HS-27A (cell line): Measurements from ENCODE around the gene CANT1.

Experiments
- DNase-seq: peaks from one replicate; pipeline ENCODE4 v3.0.0-alpha.2; 2012; ENCODE audit warnings: low read depth, missing footprints

The CANT1 gene

DNA sequence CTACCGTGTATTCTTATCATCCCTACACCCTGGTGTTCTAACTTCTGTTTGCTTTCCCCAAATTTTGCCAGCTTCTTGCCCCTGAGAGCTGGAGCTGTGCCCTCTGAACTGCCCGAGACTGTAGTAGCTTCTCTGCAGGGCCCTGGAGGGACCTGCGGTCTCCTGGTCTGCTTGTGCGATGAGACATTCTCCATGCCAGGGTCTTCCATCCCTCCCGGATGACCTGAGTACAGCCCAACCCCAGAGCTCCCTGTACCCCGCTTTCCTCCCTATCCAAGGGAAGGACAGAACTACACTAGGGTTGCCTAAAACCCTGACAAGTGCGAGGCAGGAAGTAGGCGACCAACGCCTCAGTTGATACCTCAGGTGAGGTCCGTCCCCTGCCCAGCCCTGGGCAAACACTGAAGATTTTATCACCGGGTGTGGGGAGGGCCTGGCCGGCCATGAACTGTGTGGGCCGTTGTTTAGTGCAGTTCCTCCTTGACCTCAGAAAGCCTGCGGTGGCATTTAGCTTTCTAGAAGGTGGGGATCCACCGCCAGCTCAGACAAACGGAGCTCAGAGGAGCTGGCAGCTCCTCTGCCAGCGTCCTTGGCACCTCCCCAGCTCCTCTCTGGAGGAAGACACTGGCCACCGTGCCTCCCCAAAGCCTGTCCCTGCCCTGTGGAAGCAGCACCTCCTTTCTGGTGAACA lies 13.7 kb downstream of the CANT1 start:
- DNase-seq, result no peak

DNA sequence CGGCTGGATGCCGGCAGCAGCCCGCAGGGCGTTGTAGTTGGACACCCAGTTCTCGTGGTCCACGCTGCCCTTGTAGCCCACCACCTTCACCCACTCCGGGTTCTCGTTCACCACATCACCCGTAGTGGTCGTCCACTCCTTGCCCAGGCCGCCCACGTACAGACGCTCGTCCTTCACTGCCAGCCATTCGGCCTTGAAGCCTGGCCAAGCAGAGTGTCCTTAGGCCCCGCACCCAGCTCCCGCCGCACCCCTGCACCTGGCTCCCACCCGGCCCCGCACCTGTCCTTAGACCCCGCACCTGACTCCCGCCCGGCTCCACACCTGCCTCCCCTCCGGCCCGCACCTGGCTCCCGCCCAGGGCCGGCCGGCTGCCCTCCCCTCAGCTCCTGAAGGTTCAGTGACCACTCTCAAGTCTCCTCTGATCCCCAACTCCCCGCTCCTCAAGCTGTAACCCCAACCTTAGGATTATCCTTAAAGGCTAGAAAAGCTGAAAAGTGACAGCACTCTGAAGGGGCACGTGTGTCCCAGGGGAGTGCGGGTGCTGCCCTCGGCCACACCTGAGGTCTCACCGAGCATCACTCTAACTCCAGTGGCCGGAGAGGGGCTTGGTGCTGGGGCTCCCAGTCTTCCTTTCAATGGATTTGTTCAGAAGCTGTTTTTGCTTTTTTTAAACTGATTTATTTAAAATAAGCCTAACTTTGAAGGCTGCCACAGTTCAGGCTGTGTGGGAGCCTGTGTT lies 14.4 kb downstream of the CANT1 start:
- no peak for DNase-seq

- DNase-seq, result no peak
Measured at GRCh38 chr17:78993981-78994671, 15.4 kb downstream of the CANT1 start.

DNA sequence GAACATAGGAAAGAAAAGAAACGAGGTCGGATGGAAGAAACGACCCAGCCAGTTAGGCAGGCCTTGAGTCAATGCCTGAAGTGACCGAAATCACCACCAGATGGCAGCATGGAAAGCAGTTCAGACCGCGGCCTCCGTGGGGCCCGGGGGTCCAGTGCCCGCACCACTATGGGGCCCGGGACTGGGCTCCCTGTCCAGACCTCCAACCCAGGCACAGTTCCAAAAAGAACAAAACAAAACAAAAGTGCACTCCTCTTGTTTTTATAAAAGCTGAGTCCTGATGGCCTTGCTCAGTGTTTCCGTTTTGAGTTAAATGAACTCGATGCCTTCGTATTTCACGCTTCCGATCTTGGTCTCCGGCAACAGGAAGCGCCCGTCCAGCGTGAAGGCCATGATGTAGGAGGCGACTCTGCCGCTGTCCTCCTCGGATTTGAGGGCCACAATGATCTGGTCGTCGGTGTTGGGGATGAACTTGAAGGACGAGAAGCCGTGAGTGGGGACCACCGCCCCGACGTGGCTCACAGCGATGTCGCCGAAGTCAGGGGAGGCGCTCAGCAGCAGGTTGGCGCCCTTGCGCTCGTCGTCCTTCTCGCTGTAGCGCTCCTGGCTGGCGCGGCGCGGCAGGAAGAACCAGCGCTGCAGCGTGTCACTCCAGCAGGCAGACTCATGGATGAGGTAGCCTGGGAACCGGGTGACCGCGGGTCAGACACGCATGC lies 16.2 kb downstream of the CANT1 start:
- DNase-seq, result no peak

GRCh38 chr17:78992542-78993212 lies 16.9 kb downstream of the CANT1 start:
- DNase-seq, result no peak

DNA sequence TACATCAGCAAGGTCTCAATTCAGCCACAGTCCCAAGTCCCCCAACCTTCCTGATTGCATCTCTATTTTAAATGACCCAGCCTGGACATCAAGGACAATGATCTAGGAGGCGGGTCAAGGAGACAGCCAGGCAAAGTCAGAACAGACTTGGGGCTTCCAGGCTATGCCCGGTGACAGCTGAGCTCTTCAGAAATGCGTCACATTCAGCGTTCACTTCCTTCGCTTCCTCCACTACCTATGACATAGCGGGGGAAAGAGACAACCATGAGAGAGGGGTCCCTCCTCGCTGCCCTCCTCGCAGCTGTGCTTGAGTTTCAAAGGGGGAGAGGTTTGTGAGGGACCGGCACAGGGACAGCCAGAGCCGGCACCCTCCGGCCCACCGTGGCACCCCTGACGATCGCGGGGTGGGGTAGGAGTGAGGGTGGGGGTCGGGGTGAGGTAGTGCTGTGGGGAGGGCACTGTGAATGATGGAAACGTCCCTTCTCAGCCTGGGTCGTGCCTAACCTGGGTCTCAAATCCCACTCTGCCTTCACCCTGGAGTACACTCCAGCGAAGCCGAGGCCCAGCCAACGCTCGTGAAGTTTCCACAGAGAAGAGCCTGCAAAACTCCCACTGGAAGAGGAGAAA lies 17.5 kb downstream of the CANT1 start:
- no peak for DNase-seq

DNA sequence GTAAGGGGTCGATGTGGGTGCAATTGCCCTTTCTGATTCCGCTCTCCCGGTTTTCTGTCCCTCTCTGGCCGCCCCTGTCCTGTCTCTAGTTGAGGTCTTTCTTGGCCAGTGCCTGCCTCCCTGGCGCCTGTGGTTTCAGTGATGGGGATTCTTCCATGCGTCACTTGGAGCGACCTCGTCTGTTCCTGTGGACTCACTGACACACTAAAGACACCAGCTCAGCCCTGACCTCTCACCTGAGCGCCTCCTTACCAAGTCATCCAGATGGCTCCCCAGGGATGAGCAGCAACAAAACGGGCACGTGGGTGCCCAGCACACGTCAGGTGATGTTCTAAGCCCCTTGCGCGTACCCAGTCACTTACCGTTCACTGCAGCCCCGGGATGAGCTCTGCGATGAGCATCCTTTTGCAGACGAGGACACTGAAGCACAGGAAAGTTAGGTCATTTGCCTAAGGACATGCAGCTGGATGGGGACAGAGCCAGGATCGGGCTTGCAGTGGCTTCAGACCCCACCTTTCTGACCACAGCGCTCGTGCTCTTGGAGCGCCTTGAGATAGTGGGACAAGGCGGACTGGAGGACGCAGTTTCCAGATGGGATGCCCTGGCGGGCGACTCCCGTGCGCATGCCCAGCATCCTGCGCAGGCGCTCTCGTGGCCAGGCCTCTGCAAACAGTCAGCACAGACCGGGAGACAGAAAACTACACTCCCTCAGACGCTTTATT lies 18.4 kb downstream of the CANT1 start:
- DNase-seq, result no peak

- no peak for DNase-seq
Measured at GRCh38 chr17:78990349-78991016, 19.1 kb downstream of the CANT1 start.

GRCh38 chr17:78988152-78988551 lies 21.4 kb downstream of the CANT1 start:
- DNase-seq, result no peak

DNA sequence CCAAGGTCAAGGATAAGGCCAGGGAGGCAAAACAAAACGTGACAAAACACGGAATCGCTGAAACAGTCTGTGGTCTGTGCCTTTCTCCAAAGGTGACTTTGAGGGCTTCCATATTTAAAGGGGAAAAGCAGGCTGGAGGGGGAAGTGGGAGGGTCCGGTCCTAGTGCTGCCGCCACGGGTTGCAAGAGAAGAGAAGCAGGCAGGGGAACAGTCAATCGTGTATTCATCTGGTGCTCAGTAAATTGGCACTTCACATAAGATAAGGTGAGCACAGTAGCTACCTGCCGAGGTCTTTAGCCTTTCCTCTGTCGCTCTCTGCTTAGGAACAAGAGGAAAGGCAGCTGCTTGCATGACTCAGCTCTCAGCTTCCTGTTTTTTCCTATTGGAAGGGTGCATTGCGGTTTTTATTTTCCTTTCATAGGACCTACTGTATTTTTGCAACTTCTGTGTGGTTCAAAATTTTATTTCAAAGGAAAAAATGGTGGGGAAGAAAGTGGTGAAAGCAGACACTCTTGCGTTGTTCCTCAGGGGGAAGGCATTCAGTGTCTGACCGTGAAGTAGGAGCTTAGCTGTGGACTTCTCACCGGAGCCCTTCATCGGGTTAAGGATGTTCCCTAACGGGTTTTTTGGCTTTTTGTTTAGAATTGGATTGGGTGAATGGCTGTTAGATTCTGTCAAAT lies 22.8 kb downstream of the CANT1 start:
- DNase-seq, result no peak

GRCh38 chr17:78986048-78986648 lies 23.4 kb downstream of the CANT1 start:
- DNase-seq, result no peak

- no peak for DNase-seq
Measured at GRCh38 chr17:78985395-78985794, 24.2 kb downstream of the CANT1 start.

- DNase-seq, result no peak
Measured at GRCh38 chr17:78981010-78981888, 28.3 kb downstream of the CANT1 start.

- DNase-seq, result no peak
Measured at GRCh38 chr17:78980624-78980972, 29.0 kb downstream of the CANT1 start.

DNA sequence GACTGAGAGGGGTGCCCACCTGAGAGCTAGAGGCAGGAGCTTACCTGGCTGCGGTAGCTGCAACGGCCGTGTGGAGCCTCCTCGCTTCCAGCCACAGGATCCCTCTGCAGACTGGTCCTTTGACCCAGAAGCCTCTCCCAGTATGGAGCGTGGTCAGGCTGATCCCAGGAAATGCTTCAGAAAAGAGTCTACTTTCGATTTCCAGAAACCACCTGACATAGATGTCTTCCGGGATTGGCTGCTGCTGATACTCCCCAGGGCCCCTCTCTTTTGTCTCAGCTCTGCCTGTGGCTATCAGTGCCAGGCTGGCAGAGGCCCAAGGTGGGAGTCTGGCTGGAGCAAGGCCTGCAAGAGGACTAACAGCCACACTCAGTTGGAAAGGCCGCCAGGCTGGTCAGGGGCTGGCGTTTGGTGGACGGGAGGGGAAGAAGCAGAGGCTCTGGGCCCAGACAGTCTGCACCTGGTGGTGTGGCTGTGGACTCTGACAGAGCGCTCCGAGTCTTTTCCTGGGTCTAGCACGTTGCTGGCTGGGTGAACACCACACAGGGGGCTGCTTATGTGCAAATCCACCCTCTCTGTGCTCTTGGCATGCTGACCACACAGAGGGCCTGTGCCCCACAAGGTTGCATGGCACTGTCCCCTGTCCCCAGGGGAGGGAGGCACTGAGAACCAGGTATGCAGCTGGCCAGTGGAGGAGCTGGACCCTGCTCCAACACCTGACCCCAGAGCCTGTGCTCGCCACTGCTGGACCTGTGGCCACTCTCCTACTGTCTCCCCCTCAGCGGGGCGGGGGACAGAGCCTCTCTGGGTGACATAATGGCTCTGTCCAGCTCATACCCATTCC lies 29.6 kb downstream of the CANT1 start, which contains the start of gene LGALS3BP:
Gene LGALS3BP, minus strand, starts transcription at position 144 of the 844 bp plus-strand sequence. CDS start 2,732 bp downstream, outside the sequence.
- DNase-seq, result no peak

DNA sequence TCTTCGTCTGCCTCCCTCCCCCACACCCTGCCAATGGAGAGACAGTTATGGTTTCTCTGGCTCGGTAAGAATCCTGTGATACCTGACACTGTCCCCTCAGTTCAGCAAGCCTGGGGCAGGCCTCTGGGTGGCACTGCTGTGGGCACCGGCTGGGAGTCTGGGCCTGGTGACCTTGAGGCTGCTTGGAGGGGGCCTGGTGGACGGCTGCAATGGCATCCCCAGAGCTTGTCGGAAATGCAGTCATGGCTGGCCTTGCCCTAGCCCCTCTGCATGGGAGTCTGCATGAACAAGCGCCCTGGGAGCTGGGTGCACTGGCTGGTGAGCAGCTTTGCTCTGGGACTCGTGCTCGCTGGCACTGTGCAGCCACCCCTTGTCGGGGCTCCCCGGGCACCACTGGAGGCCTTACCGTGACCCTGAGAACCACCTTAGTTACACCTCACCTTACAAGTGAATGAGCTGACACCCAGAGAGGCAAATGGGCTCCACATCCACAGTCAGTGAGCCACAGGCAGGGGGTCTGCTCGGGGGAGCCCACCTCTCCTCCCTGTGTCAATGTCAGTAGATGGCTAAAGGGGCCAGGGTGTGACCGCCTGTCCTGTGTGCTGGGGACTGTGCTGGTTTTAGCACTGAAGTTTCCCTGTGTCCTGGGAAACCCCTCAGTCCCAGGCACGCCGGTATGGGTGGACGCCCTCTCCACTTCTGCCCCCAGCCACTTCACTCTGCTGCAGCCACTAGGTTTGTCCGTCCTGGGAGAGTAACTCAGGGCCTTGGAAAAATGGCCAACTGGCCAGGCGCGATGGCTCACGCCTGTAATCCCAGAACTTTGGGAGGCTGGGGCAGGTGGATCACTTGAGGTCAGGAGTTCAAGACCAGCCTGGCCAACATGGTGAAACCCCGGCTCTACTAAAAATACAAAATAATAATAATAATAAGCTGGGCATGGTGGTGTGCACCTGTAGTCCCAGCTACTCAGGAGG lies 31.3 kb downstream of the CANT1 start:
- DNase-seq, result no peak
